T1000 (cell line): ENCODE data around the gene ZNF366.

Source experiments
- DNase-seq: peaks from one replicate; lab custom pipeline; 2025; ENCODE audit warnings: mixed read lengths; lab: John Stamatoyannopoulos, UW

Gene ZNF366

DNA sequence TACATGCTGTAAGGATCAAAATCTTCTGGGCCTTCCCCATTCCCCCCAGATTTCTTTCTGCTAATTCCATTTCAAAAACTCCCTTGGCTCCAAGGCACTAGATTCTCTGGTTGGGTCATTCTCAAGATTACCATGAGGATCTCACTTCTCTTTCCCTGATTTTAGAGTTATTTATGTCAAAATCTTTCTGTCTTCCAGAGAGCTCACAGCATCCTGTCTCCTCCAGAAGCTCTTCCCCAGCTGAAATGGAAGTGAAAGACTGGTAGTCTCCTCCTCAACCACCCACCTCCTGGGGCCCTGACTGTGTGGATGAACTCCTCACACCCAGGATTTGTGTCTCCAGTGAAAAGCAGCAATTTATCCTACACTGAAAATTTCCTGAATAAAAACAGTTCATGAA is 11.9 kb upstream of the ZNF366 start:
- DNase-seq: no peak

DNA sequence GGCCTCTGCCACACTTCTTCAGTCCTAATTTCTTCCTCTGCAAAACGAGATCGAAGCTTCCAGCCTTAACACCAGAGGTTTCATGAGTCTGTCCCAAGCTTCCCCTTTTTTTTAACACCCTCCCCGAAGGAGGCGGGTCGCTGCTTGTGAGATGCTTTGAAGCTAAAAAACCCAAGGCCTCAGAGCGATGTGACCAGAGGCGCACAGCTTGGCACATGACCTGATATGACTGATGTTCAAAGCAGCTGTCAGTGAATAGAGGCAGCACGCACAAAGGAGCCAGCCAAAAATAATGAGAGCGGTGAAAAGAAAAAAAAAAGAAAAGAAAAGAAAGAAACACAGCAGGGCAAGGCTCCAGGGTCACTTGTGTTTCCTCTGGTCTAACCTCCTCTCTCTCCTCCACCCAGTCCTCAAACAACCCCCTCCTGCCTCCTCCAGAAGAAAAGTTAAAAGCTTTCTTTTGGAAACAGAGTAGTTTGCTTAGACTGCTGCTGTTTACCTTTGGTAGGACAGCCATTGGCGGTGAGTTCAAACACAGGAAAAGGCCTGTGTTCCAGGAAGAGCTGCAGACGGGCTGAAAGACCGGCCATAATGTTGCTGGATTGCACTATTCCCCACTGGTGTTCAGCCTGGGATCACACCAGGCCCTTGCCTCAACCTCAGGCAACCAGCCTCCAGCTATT is 10.9 kb upstream of the ZNF366 start:
- no peak for DNase-seq

DNA sequence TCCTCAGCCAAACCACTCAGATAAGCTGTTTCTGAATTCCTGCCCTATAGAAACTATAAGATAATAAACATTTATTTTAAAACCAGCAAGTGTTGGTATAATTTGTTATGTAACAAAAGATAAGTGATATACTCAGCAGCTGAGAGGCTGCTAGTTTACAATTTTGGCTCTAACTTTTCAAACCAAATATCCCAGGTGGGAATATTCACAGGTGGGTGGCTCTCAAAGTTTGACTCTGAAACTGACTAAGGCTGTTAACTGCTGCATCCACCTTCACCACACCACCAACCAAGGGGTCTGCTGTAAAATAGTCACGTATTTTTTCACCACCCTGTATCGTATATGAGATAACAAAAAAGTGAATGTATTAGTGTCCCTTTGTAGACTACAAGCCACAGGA is 9.7 kb upstream of the ZNF366 start:
- DNase-seq: no peak

DNA sequence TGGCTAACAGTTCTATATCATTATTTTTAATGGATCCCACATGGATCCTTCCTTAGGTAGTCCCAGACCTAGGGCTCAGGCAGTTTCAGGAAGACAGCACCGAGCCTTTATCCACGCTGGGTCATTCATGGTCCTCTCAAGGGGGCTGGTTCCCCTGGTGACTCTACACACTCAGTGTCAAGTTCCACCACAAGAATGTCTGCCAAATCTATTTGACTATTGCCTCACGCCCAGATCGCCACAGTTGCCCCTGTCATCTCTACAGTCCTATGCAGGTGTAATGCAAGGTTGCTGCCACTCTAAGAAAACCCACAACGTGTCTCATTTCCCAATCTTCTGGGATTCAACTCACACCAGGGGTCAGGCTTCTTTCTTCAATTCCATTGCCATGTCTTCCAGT is 8.0 kb upstream of the ZNF366 start:
- DNase-seq: no peak

DNA sequence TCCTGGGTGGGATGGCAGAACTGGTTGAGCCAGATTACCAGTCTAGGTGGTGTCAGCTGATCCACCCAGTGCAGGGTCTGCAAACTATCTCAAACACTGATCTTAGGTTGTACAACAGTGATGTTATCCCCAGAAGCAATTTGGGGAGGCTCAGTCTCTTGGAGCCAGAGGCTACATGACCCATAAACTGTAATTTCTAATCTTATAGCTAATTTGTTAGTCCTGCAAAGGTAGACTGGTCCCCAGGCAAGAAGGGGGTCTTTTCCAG is 5.3 kb upstream of the ZNF366 start:
- DNase-seq: no peak

DNA sequence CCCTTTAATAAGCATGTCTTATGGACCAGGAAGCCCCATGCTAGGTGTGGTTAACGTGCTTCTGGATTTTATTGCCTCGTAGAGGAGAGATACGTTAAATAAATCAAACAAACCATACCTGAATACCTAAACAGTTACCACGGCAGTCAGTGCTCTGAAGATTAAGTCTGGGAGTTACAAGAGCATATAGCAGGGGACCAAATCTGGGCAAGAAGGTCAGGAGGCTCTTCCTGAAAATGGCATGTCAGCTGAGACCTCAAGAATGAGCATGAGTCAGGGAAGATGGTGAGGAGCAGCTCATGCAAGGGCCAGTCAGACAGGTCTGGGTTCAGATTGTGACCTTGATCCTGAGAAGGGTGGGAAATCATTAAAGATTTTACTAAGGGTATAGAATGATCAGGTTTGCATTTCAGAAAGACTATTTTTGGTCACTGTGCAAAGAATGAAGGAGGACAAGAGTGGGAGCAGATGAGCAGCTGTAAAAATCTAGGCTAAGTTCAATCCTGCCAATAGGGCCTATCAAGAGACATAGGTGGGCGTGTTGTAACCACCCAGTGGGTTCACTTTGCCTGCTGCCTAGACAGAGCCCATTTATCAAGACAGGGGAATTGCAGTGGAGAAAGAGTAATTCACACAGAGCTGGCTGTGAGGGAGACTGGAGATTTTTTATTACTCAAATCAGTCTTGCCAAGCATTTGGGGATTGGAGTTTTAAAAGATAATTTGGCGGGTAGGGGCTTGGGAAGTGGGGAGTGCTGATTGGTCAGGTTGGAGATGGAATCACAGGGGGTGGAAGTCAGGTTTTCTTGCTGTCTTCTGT is 4.8 kb upstream of the ZNF366 start:
- no peak for DNase-seq

DNA sequence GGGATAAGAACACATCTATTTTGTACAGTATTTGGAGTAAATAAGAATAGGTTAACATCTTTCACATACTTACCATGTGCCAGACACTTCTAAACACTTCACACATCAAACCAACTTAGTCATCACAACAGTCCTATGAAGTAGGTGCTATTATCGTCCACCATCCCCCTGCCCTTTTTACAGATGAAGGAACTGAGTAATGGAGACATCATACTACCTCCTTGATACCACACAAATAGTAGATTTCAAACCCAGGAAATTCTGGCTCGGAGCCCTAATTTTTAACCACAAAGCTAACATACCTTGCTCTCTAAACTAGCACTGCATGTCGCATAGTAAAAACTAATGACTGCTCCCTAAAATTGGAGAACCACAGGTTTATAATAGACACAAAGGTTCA is 4.2 kb upstream of the ZNF366 start:
- no peak for DNase-seq

DNA sequence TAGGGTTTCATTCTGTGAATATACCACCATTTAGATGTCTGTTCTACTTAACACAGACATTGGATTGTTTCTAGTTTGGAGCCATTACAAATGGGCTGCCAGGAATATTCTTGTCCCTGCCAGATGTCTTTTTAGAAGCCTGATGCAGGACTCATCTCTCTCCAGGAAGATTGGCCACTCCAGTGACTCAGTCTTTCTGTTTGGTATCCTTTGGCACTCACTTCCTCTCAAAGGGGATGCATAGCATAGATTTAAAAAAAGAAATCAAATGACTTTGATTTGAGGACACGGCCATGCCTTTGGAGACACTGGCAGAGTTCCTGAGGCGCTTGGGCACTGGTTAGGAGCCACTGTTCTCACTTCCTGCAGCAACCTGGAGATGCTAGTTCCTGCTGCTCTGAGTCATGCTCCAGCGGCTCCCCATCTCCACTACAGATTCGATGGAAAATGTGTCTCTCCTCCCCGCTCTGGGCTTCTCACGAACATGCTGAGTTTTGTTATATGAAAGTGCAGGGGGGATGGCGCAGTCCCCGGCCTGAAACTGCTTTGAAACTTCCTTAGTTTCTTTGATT is 3.5 kb upstream of the ZNF366 start:
- DNase-seq: peak; percentile 48

DNA sequence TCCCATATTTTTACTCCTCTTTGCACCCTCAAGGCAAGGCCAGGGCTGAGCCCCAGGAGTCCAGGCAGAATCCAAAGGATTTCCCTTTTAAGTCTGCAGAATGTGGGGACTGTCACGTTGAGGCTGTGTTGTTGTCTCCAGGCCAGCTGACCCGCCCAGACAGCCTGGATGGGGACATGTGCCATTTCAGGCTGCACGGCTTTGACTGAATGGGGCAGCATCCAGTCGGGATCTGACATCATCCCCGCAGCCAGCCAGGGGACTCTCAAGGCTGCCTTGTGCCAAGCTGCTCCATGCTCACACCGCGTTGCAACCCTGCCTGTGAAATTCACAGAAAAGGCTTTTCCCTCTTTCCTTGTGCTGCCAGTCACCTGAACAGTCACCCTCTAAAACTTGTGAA is 2.2 kb upstream of the ZNF366 start:
- DNase-seq: no peak

DNA sequence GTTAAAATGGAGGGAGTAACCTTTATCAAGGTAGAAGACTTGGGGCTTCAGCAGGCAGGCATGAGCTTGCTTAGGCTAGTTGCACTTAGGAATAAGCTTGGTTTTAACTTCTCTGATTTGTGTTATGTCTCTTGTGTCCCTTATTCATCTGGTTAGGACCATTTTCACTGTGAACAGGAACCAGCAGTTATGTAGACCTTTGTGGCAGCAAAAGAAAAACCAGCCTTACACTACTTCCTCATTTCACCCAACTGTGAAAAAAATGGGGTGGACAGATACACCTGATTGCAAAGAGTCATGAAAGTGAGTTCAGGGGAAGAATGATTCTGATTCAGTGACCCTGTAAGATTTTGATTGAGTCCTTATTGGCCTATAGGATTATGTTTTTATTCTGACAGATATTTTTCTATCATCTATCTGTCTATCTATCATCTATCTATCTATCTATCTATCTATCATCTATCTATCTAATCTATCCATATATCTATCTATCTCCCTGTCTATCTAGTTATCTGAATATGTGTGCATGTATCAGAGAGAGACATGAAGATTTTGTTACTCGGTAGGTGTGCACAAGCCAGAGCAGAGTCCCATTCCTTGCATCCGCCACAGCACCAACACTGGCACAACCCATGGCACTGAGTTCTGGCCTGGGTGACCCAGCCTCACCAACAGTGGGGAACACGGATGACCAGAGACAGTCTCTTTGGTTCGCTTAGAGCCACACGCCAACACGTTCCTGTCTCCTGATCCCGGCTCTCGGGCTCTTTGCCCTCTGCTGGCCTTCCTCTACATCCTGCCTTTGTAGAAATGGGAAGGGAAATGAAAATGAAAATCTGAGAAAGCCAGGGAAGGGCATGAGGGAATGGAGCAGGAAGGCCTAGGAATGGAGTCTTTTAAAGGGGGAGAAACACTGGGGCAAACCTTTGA is 1.3 kb upstream of the ZNF366 start:
- no peak for DNase-seq

DNA sequence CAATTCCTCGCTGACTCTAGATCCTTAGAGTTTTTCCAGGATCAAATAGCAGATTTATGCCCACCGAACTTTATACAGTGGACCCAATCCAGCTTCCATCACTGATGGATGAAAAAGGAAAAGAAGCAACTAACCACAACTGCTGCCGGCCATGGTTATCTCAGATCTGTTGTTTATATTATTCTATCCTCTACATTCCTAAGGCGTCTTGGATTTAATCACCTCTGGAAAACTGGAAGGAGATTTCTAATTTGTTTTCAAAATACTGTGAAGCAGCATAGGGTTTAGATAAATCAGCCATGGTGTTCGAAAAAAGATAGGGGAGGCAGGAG is 663 bp upstream of the ZNF366 start:
- no peak for DNase-seq

DNA sequence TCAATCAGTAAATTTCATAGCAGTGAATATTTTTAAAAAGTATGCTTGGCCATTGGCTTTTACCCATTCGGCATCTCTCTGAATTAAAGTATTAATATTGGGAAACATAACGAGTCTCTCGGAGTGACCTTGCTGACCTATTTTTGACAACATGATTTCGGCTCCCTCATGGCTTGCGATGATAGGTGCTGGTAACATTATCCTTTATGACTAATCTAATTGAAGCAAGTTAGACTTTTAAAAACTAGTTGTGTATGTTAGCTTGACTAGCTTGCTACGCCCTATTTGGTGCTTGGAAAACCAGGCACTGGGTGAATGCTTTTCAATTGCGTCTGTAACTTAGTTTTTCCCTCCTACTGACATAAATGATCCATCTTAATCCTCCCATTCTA is 1.1 kb downstream of the ZNF366 start:
- DNase-seq: no peak

DNA sequence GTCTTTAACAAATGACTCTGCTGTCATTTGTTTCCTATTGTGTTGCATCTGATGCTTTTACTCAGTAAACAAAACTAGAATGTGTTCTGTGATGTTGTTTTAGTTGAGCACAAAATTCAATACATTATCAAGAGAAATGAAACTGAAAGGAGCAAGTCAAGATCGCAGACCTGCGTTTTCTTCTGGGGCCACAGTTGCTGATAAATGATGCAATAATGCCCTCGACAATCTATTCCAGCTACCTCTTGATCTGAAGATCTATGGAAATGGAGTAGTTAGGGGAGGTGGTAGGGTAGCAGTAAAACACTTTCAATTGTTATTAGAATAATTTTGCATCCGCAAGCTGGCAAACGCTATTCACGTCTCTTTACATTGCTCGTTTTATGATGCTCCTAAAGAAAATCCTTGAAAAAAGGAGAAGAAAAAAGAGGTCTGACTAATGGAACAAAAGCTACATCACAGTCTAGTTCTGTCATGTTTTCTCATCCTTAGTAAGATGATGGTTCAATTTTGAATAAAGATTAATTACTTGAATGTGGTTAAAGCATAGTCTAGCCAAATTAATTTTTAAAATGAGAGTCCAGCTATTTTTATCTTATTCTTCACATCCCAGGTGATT is 1.6 kb downstream of the ZNF366 start:
- DNase-seq: no peak

DNA sequence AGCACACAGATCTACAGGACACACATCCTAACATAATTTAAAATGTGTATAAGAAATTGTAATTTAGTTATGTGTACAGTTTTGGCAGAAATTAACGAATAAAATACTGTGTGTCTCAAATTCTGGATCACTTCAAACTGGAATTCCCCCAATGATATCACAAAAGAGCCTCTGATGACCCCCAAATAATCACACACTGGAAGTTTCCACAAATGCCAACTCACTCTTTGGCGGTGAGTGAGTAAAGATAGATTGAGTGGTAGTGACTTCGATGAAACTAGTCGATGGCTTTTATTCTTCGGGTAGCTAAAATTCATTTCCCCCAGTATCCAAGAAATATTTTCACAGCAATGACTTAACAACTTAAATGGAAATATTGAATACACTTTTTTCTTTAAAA is 2.2 kb downstream of the ZNF366 start:
- no peak for DNase-seq

DNA sequence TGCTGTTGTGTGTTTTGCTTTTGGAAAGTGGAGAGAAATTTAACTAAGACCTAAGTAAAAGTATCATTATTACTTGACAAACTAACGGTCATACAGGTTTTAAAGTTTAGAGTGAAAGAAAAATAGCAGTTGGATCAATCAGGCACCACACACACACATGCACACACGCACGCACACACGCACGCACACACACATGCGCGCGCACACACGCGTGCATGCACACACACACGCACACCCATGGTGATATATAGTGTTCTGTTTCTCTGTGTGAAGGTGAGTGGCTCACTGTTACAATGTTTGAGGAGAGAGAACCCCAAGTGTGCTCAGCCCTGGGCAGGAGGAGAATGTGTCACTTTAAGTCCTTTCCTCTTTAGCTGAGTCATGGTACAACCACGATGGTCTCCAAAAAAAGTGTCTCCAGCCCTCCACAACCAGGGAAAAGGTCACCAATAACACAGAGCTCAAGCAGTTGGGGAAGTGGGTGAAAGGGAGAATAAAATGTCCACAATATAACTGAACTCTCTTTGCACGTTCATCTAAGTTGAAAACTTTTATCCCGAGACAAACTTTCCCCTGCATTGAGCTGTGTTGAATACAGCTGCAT is 3.2 kb downstream of the ZNF366 start:
- DNase-seq: no peak

DNA sequence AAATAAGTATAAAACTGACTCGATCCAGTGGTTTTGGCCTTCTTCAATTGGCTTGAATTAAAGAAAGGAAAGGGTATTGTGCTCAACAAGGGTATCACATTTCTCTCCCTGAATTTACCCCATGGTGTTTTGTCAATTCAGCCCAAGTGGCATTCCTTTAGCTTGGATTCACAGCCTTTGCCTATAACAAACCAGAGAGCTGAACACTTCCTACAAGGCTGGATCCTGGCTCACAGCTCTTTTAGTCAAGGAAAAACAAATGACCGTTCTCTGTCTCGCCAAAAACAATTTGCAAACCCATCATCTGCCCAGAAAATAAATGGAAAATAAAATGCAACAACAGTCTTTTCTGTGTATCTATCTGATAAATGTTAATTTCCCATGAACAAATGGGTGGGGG is 5.7 kb downstream of the ZNF366 start:
- DNase-seq: no peak

DNA sequence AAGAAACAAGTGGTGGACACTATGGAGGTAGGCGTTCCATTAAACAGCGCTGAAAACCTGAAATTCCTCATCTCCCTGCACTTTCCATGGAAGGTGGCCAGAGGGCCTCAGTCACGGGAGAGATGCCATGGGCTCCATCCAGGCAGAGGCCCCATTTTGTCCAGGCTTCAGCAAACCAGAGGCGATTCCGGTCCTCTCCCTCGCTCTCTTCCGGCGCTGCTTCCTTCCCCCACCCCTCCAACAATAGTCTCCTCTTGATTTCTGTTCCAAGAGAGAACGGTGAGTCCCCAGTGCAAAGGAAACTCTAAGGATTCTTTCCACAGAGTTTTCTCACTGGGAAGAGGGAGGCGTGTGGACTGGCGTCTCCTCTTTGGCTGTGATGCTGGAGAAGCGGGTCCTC is 7.5 kb downstream of the ZNF366 start:
- DNase-seq: no peak

DNA sequence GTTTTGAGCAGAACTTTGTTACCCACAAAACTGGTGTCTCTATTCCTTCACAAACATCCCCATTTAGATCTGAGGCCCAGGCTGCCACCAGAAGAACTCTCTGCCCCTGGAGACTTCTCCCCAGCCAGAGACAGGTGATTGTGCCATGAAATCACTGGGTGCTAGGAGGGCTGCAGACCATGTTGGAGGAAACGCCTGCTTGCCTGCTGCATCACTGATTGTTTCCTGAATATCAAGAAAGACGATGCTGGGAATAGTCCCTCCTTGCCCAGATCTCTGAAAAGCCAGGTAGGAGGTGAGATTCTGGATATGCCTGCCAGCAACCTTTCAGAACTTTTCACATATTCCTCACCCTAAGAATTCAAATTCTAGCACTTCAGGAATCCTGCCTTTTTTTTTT is 8.1 kb downstream of the ZNF366 start:
- DNase-seq: no peak

DNA sequence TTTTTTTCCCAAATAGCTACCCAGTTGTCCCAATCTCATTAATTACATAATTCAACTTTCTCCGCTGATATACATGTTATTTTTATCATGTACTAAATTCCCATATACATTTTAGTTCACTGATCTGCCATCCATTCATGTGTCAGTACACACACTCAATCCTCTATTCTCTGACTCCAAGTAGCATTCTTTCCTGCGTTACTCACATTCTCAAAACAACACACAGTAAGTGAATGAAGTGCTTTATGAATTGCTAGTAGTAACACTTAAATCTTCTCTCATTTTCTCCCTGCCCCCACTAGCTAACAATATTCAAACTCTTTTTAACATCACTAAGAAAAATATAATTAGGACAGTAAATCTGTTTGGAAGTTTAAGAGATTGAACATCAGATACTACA is 8.9 kb downstream of the ZNF366 start:
- no peak for DNase-seq

DNA sequence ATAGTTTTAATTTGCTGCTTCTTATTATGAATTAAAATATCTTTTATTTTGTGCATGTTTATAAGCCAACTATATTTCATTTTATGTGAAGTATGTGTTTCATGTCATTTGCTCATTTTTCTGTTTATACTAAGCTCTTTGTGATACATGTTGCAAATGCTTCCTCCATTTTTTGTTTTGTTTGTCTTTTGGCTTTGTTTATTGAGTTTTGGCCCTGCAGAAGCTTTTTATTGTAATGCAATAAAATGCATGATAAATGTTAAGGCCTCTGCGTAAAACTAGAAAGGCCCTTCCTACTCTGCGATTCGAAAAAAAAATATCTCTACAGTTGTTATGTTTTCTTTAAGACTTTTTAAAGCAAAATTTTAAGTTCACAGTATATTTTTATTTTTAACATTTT is 9.4 kb downstream of the ZNF366 start:
- DNase-seq: no peak

DNA sequence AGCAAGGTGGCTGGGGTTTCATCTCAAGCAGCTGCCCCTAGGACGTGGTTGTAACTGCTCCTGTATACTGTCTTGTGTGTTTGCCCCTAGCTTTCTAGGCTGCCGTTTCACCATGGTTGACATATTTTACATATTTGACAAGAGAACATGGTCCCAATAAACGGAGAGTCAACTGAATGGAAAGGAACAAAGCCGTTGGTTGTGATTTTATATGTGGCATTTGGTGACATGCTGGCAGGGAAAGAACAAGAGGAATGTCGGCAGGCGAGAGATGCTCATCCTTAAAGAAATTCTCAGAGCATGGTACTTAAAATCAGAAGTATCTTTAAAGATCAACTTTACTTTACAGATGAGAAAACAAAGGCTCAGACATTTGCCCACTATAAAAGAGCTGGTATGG is 11.8 kb downstream of the ZNF366 start:
- no peak for DNase-seq

DNA sequence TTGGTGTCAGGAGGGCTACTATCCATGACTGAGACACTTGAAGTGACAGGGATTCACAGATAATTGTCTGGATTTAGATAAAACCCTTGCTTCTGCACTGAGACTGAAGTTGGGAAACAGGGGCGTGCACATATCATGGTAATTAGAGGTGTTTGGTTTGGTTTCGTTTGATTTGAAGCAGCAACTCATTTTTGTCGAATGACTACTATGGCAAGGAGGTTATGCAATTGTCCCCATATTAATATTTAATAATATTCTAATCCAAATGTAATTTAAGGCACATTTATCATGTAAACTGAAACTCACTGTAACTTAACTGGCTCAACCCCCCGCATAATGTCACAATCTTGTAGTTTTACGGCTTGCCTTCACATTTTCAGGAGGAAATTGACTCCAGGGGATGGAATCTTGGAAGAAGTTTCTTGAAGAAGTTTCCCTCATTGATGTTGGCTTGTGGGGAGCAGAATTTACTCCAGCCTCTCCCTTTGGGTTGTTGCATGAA is 12.5 kb downstream of the ZNF366 start:
- no peak for DNase-seq
